A549 (cell line): ENCODE measurements around the gene ASIC5. TPM values are rescaled to one million over a fixed set of nuclear protein-coding genes. Genes with fewer than 3 reads are reported as not detected.

ENCODE experiments used
- ATAC-seq, 2 experiments: fragments of 200-7000 bp in 1 of 2; fragments of >200 bp in 1 of 2; cut with Nextera tagmentation in 1 of 2; cut with Tn5 transposase in 1 of 2; 3 replicates each; pipeline versions ENCODE4 v1.8.0 to v1.9.1; 2018 to 2020; ENCODE audit warnings: mild to moderate bottlenecking in 1 of 2, moderate library complexity in 1 of 2
- CTCF ChIA-PET: fragments of 300-600 bp; sonication (Branson Sonifier 250); formaldehyde crosslinking; extraction: SDS; loops from one replicate; lab custom pipeline; 2021; ENCODE audit warnings: antibody characterized with exemption, inconsistent platforms; lab: Yijun Ruan, JAX
- POLR2A ChIA-PET: fragments of 350-600 bp; formaldehyde crosslinking; extraction: SDS; loops from one replicate; lab custom pipeline; 2021; ENCODE audit warnings: antibody characterized with exemption, inconsistent platforms; lab: Yijun Ruan, JAX
- DNase-seq, 2 experiments: peaks; one replicate each; pipeline versions ENCODE4 v3.0.0 to v3.0.0-alpha.2; 2011 to 2016; ENCODE audit warnings: low read depth in 1 of 2, low spot score in 1 of 2
- FAIRE-seq: peaks from 2 replicates; lab custom pipeline; 2011; peaks lifted over from hg19 to GRCh38; lab: Jason Lieb, UNC
- H3K27ac ChIP-seq, 2 experiments: fragments of >200 bp; sonication (Bioruptor Twin); formaldehyde crosslinking; 3 replicates each; pipeline ENCODE4 v1.5.1; 2016 to 2017
- H3K4me1 ChIP-seq: fragments of >200 bp; sonication (Bioruptor Twin); formaldehyde crosslinking; 3 replicates; pipeline ENCODE4 v1.6.1; 2016
- H3K4me2 ChIP-seq: fragments of >200 bp; sonication (Bioruptor Twin); formaldehyde crosslinking; 3 replicates; pipeline ENCODE4 v1.6.1; 2016
- H3K4me3 ChIP-seq: fragments of >200 bp; sonication (Bioruptor Twin); formaldehyde crosslinking; 3 replicates; pipeline ENCODE4 v1.5.1; 2016
- H3K9me3 ChIP-seq: fragments of >200 bp; sonication (Bioruptor Twin); formaldehyde crosslinking; 3 replicates; pipeline ENCODE4 v1.6.1; 2016
- CHD2 ChIP-seq: fragments of 150-350 bp; IDR thresholded peaks from 2 replicates; pipeline ENCODE4 v1.6.1; 2014; ENCODE audit warnings: low read length; ENCODE audit not compliant: partially characterized antibody
- EHMT2 ChIP-seq: fragments of 200-600 bp; sonication (generic); IDR thresholded peaks from 2 replicates; pipeline ENCODE4 v1.6.1; 2016; ENCODE audit warnings: antibody characterized with exemption, low read depth, mild to moderate bottlenecking, moderate library complexity
- EP300 ChIP-seq, 2 experiments: fragments of >200 bp; sonication (Bioruptor Twin); formaldehyde crosslinking; IDR thresholded peaks; 2 replicates in 1 of 2; 3 replicates in 1 of 2; pipeline ENCODE4 v1.6.1; 2016 to 2017
- ESRRA ChIP-seq: fragments of 150-350 bp; IDR thresholded peaks from 2 replicates; pipeline ENCODE4 v1.6.1; 2014; ENCODE audit warnings: mild to moderate bottlenecking, low read length, borderline replicate concordance
- GATA3 ChIP-seq: IDR thresholded peaks from 2 replicates; pipeline ENCODE4 v1.6.1; 2012; ENCODE audit warnings: borderline replicate concordance
- HDAC2 ChIP-seq: fragments of 200-600 bp; sonication (generic); IDR thresholded peaks from 2 replicates; pipeline ENCODE4 v1.6.1; 2016
- HEYL ChIP-seq: fragments of 250-450 bp; sonication (Bioruptor Pico); IDR thresholded peaks from 2 replicates; pipeline ENCODE4 v1.8.0; 2021; ENCODE audit warnings: mild to moderate bottlenecking, moderate library complexity
- MAFK ChIP-seq: fragments of 450-650 bp; IDR thresholded peaks from 2 replicates; pipeline ENCODE4 v1.6.1; 2014; ENCODE audit not compliant: partially characterized antibody
- NPAS2 ChIP-seq: fragments of 250-450 bp; sonication (Bioruptor Pico); IDR thresholded peaks from 2 replicates; pipeline ENCODE4 v1.8.0; 2022; ENCODE audit warnings: mild to moderate bottlenecking, moderate library complexity, borderline replicate concordance
- NR3C1 ChIP-seq: fragments of >200 bp; sonication (Bioruptor Twin); formaldehyde crosslinking; IDR thresholded peaks from 3 replicates; pipeline ENCODE4 v1.6.1; 2017
- POLR2A ChIP-seq: IDR thresholded peaks from 2 replicates; pipeline ENCODE4 v1.6.1; 2012; ENCODE audit warnings: mild to moderate bottlenecking, low read length
- RFX5 ChIP-seq: fragments of 450-650 bp; IDR thresholded peaks from 2 replicates; pipeline ENCODE4 v1.7.1; 2014; ENCODE audit warnings: antibody characterized with exemption, mild to moderate bottlenecking, moderate library complexity
- RNF2 ChIP-seq: fragments of 200-600 bp; sonication (generic); IDR thresholded peaks from 2 replicates; pipeline ENCODE4 v1.6.1; 2016; ENCODE audit warnings: low read depth, mild to moderate bottlenecking, antibody characterized with exemption, moderate library complexity, borderline replicate concordance
- TFCP2L1 ChIP-seq: fragments of 250-450 bp; sonication (Bioruptor Pico); IDR thresholded peaks from 2 replicates; pipeline ENCODE4 v1.5.0; 2021; ENCODE audit warnings: mild to moderate bottlenecking
- ZC3H11A ChIP-seq: fragments of 450-650 bp; IDR thresholded peaks from 2 replicates; pipeline ENCODE4 v1.6.1; 2014; ENCODE audit warnings: antibody characterized with exemption, mild to moderate bottlenecking
- ZNF302 ChIP-seq: fragments of 250-450 bp; sonication (Bioruptor Pico); IDR thresholded peaks from 2 replicates; pipeline ENCODE4 v1.9.0; 2021; ENCODE audit warnings: inconsistent platforms, mild to moderate bottlenecking, moderate library complexity
- WGBS: methylation state at CpG from one replicate; pipeline ENCODE4 v1.1.6; 2017; ENCODE audit errors: missing lambda C conversion rate; 5-methylcytosine and 5-hydroxymethylcytosine counted together
- polyA plus RNA-seq, 4 experiments: library from polyadenylated mRNA; depleted of rRNA in 3 of 4; stranded (reverse); fragments of >200 nt; fragmentation: RNase III in 1 of 4; extraction: RNeasy Plus Mini Kit Qiagen cat#74134 plus additional on column Dnase treatment in 1 of 4; gene quantifications; 2 replicates in 3 of 4; 3 replicates in 1 of 4; pipeline ENCODE4 v1.2.3, GENCODE V29; 2011 to 2017
- TF ChIP-seq, protein P1 (sequence below): fragments of >200 bp; sonication (Bioruptor Twin); formaldehyde crosslinking; IDR thresholded peaks from 3 replicates; pipeline ENCODE4 v1.5.1; 2016

The ASIC5 gene
- polyA plus RNA-seq, 2 of the 4 experiments (the other 2 are of a cell fraction) = not detected

DNA sequence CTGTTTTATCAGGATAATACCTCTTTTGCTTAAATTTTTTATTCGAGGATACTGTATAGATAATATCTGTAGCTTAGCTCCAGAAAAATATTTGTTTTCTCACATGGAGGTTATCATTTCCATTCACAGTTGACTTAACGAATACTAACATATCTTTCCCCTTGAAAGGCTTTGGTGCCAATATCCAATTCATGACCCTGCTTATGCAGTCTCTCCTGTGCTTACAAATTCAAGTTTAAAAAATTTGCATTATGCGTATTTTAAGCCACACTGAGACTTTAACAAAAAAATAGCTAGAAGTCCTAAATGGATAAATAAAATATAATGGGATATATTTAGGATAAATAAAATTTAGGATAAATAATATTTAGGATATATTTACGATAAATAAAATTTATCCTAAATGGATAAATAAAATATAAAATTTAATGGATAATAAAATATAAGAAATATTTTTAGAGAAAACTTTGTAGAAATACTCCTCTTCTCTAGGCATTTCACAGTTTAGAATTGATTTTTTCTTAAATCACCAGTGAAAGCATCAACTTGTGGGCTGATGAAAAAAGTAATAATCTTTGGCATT lies 84.7 kb downstream of the ASIC5 start:
- ChIA-PET CTCF (no interaction called here), POLR2A (no interaction called here)
- Histone ChIP-seq H3K9me3 (no peaks in the 10 kb centered on the region), H3K4me1 (no peaks in the 10 kb centered on the region), H3K27ac (no peak overlapping the region), H3K4me2 (no peak overlapping the region), H3K4me3 (no peak overlapping the region)
- TF ChIP-seq NPAS2 (no peak), ESRRA (no peak), RFX5 (no peak), EP300 (IDR thresholded peaks at IDR 0.05) (no peak), RNF2 (no peak), MAFK (no peak), ZC3H11A (no peak), POLR2A (no peak), HDAC2 (no peak), CHD2 (no peak), ZNF302 (CRISPR knock-in tag) (no peak), NR3C1 (no peak)
- 38% methylated on average over 4 of the region's 4 CpGs for WGBS
- no peak for DNase-seq
- no peak for ATAC-seq
- FAIRE-seq = no peak

DNA sequence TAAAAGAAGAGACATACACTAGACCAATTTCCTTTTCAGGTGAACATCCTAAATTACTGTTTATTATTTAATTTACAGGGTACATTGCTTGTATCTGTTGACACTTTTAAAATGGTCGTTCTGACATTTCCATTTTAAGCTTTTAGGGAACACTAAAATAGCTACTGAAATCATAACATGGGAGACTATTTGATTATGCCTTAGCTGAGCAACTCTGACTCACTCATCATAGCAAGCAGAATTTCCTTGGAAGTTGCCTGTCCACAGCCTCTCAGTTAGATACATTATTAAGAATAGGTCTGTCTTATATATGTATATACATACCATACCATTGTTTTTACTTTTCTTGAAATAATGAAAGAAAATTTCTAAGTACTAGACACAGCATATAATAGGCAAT lies 85.3 kb downstream of the ASIC5 start:
- Histone ChIP-seq H3K4me3 (no peak overlapping the region), H3K4me1 (no peaks in the 10 kb centered on the region), H3K4me2 (no peak overlapping the region), H3K9me3 (no peaks in the 10 kb centered on the region), H3K27ac (no peak overlapping the region)
- no peak for FAIRE-seq
- ChIA-PET POLR2A (no interaction called here), CTCF (no interaction called here)
- TF ChIP-seq TFCP2L1 (CRISPR knock-in tag) (no peak), ZC3H11A (no peak), HEYL (CRISPR knock-in tag) (no peak), NPAS2 (no peak), GATA3 (no peak), EP300 (IDR thresholded peaks at IDR 0.05) (no peak), HDAC2 (no peak), EHMT2 (no peak)
- TF ChIP-seq, protein P1, sequence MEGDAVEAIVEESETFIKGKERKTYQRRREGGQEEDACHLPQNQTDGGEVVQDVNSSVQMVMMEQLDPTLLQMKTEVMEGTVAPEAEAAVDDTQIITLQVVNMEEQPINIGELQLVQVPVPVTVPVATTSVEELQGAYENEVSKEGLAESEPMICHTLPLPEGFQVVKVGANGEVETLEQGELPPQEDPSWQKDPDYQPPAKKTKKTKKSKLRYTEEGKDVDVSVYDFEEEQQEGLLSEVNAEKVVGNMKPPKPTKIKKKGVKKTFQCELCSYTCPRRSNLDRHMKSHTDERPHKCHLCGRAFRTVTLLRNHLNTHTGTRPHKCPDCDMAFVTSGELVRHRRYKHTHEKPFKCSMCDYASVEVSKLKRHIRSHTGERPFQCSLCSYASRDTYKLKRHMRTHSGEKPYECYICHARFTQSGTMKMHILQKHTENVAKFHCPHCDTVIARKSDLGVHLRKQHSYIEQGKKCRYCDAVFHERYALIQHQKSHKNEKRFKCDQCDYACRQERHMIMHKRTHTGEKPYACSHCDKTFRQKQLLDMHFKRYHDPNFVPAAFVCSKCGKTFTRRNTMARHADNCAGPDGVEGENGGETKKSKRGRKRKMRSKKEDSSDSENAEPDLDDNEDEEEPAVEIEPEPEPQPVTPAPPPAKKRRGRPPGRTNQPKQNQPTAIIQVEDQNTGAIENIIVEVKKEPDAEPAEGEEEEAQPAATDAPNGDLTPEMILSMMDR = no peak
- no peak for ATAC-seq
- WGBS = 3% methylated on average over 1 of the region's 1 CpG
- no peak for DNase-seq

Other genes with a start within 250 kb of the ASIC5 start
- gene GUCY1A1, start 199.4 kb downstream of the ASIC5 start, polyA plus RNA-seq (2011; rRNA removed) = not detected in 2 replicates
- not detected in 3 replicates for gene GUCY1A1, start 199.4 kb downstream of the ASIC5 start, polyA plus RNA-seq (2017; fragmentation: RNase III; extraction: RNeasy Plus Mini Kit Qiagen cat#74134 plus additional on column Dnase treatment)
- gene GUCY1B1, start 107.3 kb downstream of the ASIC5 start, polyA plus RNA-seq (2011; rRNA removed) = 0.26 and 0.43 TPM in 2 replicates
- gene GUCY1B1, start 107.3 kb downstream of the ASIC5 start, polyA plus RNA-seq (2017; fragmentation: RNase III; extraction: RNeasy Plus Mini Kit Qiagen cat#74134 plus additional on column Dnase treatment) = 0.14 to 0.25 TPM (median 0.22 TPM) in 3 replicates
- gene TDO2, start 37.4 kb upstream of the ASIC5 start, polyA plus RNA-seq (2011; rRNA removed) = 2.9 and 4.0 TPM in 2 replicates
- gene TDO2, start 37.4 kb upstream of the ASIC5 start, polyA plus RNA-seq (2017; fragmentation: RNase III; extraction: RNeasy Plus Mini Kit Qiagen cat#74134 plus additional on column Dnase treatment) = 2.0 to 2.6 TPM (median 2.6 TPM) in 3 replicates
- 1.7 and 2.0 TPM in 2 replicates for gene CTSO, start 87.6 kb upstream of the ASIC5 start, polyA plus RNA-seq (2011; rRNA removed)
- 0.72 to 0.81 TPM (median 0.78 TPM) in 3 replicates for gene CTSO, start 87.6 kb upstream of the ASIC5 start, polyA plus RNA-seq (2017; fragmentation: RNase III; extraction: RNeasy Plus Mini Kit Qiagen cat#74134 plus additional on column Dnase treatment)